Fibroblast of skin of left biceps (primary cell): ENCODE results near the gene MRPS16.
"Not testable (repeated sequence)": the region's sequence is repeated elsewhere in the genome, so short reads cannot be mapped to it uniquely, and the experiment has no call there.

Experiments used
- DNase-seq, 2 experiments: peaks; one replicate each; pipeline ENCODE4 v3.0.0-alpha.2; 2013; ENCODE audit warnings: low read depth in 2 of 2

Gene MRPS16

GRCh38 chr10:73252445-73253224, at the start of gene MRPS16:
TSS of gene MRPS16 (minus strand) at chr10:73252644. CDS start at chr10:73252482, 162 bp downstream.
- DNase-seq = peak; percentile 90 to 91

- DNase-seq = no peak
Observed at GRCh38 chr10:73296946-73297345, 44.5 kb upstream of the MRPS16 start.

GRCh38 chr10:73293461-73293860, 41.0 kb upstream of the MRPS16 start:
- no peak for DNase-seq

GRCh38 chr10:73289958-73290357, 37.5 kb upstream of the MRPS16 start:
- no peak for DNase-seq

- no peak for DNase-seq
Observed at GRCh38 chr10:73287441-73287840, 35.0 kb upstream of the MRPS16 start.

- DNase-seq = no peak
Observed at GRCh38 chr10:73281097-73281496, 28.7 kb upstream of the MRPS16 start.

- no peak for DNase-seq
Observed at GRCh38 chr10:73264423-73264822, 12.0 kb upstream of the MRPS16 start.

- DNase-seq = no peak
Observed at GRCh38 chr10:73263693-73264347, 11.4 kb upstream of the MRPS16 start.

- DNase-seq = no peak
Observed at GRCh38 chr10:73262880-73263555, 10.6 kb upstream of the MRPS16 start.

- DNase-seq = peak in 1 of 2 experiments; percentile 15
Observed at GRCh38 chr10:73262105-73262730, 9.8 kb upstream of the MRPS16 start.

- DNase-seq = no peak
Observed at GRCh38 chr10:73261362-73261995, 9.0 kb upstream of the MRPS16 start.

GRCh38 chr10:73258612-73259011, 6.2 kb upstream of the MRPS16 start:
- DNase-seq = not testable (repeated sequence)

GRCh38 chr10:73253225-73253555, 746 bp upstream of the MRPS16 start:
- DNase-seq = no peak

- peak in 1 of 2 experiments; percentile 9 for DNase-seq
Observed at GRCh38 chr10:73251683-73252444, 580 bp downstream of the MRPS16 start.

GRCh38 chr10:73248259-73248724, 4.2 kb downstream of the MRPS16 start:
- DNase-seq = no peak

GRCh38 chr10:73247509-73248258, 4.8 kb downstream of the MRPS16 start:
- no peak for DNase-seq

GRCh38 chr10:73246646-73247508, 5.6 kb downstream of the MRPS16 start, which contains the start of gene DNAJC9:
TSS of gene DNAJC9 (minus strand) at chr10:73247255. CDS start at chr10:73247189, 66 bp downstream.
- DNase-seq = peak; percentile 76 to 77

- DNase-seq = no peak
Observed at GRCh38 chr10:73246322-73246645, 6.2 kb downstream of the MRPS16 start.

GRCh38 chr10:73244866-73245477, 7.5 kb downstream of the MRPS16 start:
- no peak for DNase-seq
